Glomerular endothelial cell (primary cell): ENCODE data around the gene SPAG9. TPM values are rescaled to one million over a fixed set of nuclear protein-coding genes. Genes with fewer than 3 reads are reported as not detected.
"Not testable (repeated sequence)": the region's sequence is repeated elsewhere in the genome, so short reads cannot be mapped to it uniquely, and the experiment has no call there.

Source experiments
- DNase-seq: peaks from one replicate; pipeline ENCODE4 v3.0.0-alpha.2; 2011; ENCODE audit warnings: low read depth, low spot score; ENCODE audit errors: extremely low read depth
- total RNA-seq: library from RNA; depleted of rRNA; stranded (reverse); fragments of >200 nt; gene quantifications from 2 replicates; pipeline ENCODE4 v1.2.3, GENCODE V29; 2015

Gene SPAG9
- total RNA-seq, 1 donor from 2014 or later = 117 TPM

DNA sequence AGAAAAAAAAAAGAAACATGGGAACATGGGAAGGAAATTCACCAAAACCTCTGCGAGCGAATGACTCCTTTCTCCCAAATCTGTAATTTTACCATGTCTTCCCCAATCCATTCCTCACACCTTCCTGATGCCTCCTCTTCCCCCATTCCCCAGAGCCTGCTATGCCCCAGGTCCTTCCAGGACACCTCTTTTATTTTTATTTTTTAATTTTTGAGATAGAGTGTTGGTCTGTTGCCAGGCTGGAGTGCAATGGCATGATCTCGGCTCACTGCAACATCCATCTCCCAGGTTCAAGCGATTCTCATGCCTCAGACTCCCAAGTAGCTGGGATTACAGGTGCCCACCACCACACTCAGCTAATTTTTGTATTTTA is 179.0 kb downstream of the SPAG9 start:
- DNase-seq = not testable (repeated sequence)

DNA sequence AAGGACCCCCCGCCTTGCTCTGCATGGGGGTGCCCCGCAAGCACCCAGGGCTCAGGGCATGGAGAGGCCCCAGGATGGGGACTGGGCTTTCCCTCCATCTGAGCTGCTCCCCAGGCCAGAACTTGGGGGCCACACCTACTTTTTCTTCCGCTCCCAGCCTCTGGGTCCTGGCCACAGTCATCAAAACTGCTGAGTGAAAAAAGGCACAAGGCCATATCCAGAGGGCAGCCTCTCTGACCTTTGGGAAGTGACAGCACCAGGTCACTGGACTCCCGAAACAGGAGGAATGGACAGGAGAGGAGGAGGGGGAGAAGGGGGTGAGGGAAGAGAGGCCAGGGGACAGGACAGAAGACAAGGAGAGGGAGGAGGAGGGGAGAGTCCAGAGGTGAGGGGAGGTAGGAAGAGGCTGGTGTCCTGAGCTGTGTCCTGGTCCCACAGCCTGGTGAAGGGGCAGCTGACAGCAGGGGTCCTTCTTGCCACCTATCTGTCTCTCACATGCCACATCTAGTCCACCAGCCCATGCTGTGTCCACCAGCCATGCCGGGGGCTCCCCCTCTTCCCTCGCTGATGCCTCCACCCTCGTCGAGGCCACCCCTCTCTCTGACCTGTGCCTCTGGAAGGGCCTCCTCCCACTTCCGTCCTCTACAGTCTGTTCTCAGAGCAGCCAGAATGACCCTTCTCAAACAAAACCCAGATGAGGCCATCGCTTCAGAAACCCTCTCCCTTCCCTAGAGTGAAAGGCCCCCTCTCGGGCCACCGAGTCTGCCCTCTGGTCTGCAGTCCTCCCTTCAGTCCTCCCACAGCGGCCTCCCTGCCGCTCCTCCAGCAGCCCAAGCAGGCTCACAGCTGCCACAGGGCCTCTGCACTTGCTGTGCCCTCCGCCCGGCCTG is 180.6 kb downstream of the SPAG9 start:
- no peak for DNase-seq

DNA sequence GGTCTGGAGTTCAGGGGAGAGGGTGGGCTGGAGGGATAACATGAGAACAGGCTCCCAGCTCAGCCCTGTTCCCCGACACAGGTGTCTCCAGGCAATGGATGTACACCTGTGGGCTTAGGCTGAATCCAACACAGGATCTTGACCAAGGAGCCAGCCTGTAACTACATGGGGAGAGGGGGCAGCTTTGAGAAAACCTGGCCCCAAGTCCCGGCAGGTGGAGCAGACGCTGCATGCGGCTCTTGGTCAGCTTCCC is 181.2 kb downstream of the SPAG9 start:
- no peak for DNase-seq

DNA sequence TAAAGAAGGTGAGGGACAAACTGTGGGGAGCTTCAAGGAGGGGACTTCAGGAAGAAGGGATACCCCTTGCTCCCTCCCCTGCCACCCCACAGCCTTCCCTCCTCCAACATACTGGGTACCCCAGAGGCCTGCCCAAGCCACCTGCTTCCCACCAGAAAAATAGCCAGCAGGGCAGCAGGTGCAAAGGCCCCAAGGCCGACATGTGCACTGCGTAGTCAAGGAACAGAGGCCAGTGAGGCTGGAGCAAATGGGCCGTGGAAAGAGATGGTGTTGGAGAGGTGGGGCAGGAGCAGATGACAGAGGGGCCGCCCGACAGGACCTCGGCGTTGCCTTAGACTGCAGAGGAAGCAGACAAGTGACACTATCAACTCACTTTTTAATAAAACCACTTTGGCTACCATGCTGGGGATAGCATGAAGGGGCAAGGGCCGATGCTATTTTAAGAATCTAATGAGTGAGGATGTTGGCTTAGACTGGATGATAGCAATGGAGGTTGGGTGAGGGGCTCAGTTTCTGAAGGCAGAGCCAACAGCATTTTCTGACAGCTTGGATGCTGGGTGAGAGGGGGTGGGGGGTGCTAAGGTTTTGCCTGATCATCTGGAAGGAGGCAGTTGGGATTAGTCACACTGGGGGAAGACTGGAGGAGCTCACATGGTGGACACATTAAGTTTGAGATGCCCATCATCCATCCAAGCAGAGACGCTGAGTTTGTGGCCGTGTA is 181.7 kb downstream of the SPAG9 start:
- no peak for DNase-seq

DNA sequence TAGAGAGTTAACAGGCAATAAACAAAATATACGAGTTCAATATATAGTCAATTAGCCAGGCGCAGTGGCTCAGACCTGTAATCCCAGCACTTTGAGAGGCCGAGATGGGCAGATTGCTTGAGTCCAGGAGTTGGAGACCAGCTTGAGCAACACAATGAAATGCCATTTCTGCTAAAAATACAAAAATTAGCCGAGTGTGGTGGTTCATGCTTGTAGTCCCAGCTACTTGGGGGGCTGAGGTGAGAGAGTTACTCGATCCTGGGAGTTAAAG is 184.7 kb downstream of the SPAG9 start:
- DNase-seq = no peak

DNA sequence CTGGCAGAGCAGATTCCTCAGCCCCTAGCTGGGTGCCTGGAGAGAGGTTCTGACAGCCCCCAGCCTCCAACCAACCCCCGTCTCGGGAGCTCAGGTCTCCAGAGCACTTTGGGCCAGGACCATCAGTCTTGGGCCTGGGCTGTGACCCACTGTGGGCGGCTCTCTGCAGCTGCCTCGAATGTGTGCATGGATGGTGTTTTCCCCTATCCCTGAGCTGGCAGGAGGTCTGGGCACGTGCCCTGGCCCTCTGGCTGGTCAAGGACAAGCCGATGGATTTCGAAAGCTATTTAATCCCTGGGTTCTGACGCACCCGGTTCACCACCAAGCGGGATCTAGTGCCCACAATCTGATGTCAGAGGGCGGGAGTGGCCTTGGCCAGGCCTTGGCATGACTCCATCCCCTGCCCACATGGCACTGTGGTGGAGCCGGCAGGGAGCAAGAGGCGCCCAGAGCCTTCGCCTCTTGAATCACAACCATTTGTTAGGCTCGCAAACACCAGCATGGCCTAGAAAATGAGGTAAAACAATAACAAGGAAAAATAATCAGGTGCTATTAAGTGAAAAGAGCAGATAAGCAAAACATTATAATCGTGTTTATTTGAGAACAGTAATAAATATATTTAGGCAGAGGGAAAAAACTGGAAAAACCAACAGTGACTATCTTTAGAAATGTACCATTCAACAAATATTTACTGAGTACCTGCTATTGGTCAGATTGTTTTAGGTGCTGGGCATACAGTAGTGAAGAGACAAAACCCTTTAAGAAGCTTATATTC is 185.3 kb downstream of the SPAG9 start:
- DNase-seq = no peak

DNA sequence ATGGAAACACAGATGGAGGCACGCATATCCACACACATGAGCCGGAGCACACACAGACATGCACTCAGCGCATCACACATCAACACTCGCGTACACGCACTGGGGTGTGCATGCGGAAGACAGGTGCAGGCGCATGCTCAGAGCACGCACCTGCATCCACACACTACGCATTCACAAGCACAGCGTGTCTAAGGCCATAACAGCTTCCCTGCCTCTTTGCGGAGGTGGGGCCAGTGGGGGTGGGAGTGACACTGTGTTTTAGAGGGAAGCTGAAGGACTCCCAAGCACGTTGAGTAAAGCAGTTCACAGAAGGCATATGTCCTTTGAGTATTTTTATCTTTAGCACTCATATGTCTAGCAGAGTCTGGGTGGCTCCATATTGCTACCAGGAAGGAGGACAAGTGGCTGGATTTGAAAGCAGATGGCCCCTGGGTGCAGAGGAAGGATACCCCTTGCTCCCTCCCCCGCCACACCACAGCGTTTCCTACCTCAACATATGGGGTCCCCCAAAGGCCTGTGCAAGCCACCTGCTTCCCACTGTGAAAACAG is 185.9 kb downstream of the SPAG9 start:
- DNase-seq = no peak

DNA sequence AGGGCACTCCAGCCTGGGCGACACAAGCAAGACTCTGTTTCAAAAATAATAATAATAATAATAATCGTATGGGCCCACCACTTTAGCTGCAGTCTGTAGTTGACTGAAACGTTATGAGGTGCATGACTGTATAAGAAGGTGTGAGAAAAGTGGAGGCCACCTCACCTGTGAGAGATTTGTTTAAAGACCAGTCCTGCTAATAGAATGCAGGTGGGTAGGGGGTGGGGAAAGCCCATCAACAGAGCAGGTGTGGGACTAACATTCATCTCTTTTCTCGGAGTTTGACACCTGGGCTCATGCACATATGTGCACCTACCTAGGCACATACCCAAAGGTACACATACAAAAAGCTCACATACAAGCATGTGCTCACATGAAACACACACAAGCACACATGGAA is 186.5 kb downstream of the SPAG9 start:
- no peak for DNase-seq

DNA sequence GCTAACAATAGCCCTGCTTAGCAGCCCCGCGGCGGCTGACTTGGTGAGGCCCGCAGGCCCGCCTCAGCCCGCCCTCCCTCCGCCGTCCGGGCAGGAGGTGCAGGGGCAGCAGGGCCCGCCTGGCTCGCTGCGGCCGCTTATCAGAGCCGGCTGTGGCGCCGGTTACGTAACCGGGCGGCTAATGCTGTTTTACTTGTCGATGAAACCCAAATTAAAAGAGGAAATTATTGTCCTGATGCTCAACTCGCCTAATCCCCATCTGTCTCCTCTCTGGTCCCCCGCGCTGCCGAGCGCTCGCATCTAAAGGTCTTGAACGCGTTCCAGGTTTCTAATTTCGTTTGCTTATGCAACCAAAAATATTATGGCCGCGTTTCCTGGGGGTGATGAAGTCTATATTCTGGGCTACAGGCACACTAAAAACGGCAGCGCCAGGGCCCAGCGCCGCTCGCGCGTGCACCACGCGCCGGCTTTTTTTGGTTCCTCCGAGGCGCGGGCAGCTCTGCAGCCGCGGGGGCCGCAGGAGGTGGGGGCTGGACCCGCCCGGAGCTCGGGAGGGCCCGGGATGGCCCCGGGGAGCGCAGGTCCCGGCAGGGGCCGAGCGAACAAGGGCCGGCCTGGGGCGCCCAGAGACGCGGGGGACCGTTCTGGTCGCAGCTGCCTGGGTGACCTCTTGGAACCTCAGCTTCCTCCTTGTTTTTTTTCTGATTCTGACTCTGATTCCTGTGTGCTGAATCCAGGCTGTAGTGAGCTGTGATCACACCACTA is 189.3 kb downstream of the SPAG9 start:
- DNase-seq = no peak

DNA sequence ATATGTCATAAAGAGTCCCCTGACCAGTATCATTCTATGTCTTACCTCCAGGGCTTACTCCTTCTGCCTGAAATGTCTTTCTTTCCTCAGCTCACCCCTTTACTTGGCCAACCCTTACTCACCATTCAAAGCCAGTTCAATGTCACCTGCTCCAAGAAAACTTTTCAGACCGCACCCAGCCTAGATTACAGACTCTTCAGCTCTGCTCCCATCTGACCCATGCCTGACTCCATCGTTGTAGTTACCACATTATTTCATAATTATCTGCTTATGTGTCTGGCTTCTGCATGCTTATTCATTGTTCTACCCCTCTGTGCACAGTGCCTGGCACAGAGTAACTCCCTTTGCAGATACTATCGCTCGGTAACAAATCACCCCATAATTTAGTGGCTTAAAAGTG is 192.0 kb downstream of the SPAG9 start:
- no peak for DNase-seq

DNA sequence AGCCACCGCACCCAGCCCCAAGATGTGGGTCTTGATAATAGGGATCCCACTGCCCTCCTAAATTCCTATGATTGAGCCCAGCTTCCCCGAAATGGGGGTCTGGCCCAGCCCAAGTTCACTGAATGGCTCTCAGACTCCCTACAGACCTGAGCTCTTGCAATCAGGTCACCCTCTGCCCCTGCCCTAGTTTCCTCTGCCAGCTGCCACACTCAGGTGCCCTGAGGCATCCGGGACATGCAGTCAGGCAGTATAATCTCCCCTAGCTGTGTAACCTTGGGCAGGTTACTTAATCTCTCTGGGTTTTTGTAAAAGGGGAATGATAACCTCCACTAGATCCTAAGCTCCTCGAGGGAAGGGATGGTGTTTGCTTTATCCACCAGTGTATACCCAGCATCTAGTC is 193.4 kb downstream of the SPAG9 start:
- no peak for DNase-seq

DNA sequence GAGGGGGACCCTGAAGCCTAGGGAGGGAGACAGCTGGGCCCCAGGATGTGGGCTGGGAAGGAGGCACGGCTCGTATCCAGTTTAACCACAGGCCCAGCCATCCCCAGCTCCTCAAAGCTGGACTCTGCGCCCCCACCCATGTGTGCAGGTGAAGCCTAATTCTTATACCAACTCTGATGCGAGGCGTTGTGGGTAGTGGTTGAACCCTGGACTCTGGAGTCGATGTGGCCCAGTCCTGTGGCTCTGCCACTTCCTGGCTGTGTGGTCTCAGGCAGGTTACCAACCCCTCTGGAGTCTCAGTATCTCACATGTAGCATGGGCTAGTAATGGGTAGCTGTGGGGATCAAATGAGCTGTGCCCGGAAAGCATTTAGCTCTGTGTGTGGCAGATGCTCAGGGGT is 194.1 kb downstream of the SPAG9 start:
- DNase-seq = no peak

DNA sequence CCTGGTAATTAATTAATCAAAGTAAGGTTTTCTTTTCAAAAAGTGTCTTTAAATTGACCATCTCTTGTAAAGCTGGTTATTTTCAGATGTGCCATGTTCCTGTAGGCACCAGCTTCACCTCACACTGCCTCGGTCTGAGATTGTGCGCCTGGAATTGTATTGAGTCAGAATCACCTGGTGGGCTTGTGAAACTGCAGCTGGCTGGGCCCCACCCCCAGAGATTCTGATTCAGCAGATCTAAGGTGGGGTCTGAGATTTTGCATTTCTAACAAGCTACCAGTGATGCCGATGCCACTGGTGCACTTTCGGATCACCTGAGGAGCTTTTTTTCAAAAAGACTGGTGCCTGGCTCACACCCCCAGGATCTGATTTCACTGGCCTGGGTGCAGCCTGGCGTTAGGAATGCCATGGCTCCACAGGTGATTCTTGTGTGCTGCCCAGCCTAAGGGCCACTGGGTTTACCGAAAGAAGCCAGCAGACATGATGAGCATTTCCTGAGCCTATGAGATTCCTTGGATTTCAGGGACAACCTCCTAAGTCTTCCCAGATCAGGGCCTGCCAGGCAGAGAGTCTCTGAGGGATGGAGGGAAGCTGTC is 195.3 kb downstream of the SPAG9 start:
- DNase-seq = no peak

DNA sequence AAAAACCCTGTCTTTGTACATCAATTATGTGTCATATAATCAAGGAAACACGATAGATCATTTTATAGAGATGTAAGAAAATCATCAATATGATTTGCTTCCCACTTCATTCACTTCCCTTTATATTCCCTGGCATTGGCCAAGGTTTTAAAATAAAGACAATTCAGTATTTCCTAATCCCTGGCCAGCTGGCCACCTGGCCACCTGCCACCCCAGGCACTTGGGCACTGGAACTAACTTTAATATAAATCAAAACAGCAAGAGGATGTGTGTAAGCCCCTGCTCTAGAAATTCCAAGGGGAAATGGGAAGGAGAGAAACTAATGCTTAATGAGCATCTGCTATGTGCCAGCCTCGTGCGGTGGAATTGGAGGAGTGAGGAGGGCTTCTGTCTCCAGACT is 195.9 kb downstream of the SPAG9 start:
- DNase-seq = no peak

DNA sequence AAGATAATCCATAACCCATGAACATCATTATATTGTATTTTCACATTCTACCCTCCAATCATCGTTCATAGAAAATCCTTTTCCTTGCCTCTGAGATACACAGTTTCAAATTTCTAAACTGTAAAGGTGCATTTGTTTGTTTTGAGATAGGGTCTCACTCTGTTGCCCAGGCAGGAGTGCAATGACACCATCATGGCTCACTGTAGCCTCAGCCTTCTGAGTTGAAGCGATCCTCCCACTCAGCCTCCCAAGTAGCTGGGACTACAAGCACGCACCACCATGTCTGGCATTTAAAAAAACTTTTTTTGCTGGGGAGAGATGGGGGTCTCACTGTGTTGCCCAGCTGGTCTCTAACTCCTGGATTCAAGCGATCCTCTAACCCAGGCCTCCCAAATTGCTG is 196.4 kb downstream of the SPAG9 start:
- DNase-seq = no peak

DNA sequence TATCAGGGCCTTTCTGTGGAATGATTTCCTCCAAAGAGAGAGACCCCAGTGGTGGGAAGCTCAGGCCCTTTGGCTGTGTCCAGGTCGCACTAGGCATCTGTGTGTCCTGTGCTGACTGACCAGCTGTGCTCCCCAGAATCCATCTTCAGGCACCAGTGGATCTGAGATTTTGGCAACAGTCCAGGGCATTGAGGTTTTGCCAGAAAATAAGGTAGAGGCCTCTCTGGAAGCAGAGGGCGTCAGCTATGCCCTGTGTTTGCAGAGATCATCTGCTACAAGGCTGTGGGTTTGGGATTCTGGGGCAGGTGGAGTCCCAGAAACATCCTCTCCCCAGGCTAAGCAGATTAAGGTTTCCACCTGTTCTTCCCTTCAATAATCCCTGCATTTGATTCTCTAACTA is 197.1 kb downstream of the SPAG9 start:
- no peak for DNase-seq

DNA sequence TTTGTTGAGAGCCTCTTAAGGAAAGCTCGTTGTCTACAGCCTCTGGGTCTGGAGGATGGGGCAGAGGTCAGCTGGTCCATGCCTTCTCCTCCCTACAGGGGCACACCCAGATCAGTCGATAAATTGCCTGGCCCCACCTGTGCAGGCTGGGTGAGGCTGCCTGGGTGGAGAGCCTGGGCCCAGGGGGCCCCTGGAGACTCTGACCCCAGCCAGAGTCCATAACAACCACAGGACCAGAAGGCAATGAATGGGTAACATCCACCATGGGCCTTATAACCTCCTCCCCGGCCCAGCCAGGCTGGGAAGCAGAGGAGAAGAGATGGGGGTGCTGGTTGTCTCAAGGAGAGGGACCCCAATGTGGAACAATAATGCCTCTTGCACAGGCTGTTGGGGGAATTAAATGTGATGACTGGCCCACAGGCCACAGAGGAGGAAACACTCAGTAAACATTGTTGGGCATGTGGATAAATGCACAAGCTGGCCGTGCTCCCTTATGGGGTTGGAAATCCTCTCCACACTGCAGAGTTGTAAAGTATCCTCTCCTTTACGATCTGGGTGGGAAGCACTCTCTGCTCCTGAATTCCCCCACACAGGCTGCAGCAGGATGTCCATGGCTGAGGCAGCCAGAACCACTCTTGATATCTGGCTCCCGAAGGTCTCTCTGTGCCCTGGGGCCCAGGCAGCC is 197.8 kb downstream of the SPAG9 start:
- DNase-seq = no peak

DNA sequence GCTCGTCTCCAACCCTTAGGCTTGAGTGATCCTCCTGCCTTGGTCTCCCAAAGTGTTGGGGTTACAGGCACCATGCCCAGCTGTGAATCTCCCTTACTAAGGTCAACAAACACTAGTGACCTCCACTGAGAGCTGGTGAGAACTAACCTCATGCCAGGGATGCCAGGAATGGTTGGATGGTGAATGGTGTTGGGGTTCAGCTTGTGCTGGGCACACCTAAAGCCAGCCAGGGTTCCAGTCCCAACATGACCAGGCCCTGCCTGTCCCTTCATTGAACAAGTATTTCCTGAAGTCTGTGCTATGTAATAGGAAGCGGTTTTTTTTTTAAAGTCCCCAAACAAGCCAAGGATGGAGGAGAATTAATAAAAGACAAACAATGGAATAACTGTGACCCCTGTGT is 198.6 kb downstream of the SPAG9 start:
- DNase-seq = no peak

DNA sequence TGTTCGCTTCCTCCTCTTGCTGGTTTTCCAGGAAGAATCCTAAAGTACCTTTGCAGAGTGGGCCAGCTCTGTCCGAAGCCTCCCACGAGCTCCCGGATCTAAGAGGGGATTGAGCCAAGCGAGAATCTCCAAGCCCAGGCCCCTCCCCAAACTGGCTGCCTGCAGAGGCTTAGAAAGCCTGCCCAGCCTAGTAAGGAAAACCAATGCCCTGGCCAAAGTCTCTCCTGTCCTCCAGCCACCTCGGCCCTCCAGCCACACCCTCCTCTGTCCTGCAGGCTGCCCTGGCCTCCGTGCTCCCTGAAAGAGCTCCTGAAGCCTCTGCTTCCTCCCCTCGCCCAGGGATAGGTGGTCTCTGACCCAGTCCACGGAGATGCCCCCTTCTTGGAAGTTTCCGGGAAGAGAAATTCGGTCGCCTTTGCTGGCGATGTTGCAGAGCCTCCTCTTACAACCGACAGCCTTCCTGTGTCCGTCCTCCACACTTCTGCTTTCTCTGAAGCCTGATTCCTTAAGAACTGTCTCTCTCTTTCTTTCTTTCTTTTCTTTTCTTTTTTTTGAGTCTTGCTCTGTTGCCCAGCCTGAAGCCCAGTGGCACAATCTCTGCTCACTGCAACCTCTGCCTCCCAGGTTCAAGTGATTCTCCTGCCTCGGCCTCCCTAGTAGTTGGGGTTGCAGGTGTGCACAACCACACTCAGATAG is 199.6 kb downstream of the SPAG9 start:
- DNase-seq = no peak

DNA sequence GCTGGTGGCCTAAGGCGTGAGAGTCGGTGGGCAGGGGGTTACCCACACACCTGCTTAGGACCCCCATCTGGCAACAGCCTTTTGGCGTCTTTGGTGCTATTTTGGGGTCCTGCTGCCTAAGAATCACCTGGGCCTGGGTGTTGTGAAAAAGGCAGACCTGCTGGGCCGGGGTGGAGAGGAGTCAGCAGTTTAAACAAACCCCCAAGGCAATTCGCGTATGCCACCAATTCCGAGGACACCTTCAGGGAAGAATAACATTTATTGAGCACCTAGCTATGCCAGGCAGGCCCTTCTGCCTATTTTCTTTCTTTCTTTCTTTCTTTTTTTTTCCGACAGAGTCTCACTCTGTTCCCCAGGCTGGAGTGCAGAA is 200.6 kb downstream of the SPAG9 start:
- DNase-seq = no peak
